Mucosa of descending colon (tissue), 3 donors: Measurements from ENCODE around the gene PSMA8. TPM values are rescaled to one million over a fixed set of nuclear protein-coding genes. Genes with fewer than 3 reads are reported as not detected.
"Not testable (repeated sequence)": the region's sequence is repeated elsewhere in the genome, so short reads cannot be mapped to it uniquely, and the experiment has no call there.

ENCODE experiments used
- ATAC-seq: fragments of 200-7000 bp; cut with Tn5 transposase; one replicate; pipeline ENCODE4 v1.9.1; 2020; ENCODE audit warnings: mild to moderate bottlenecking, moderate library complexity
- DNase-seq, 3 donors: peaks; one replicate each; pipeline ENCODE4 v3.0.0-alpha.2; 2020
- H3K36me3 ChIP-seq: fragments of 200-600 bp; one replicate; pipeline ENCODE4 v1.8.0; 2021; ENCODE audit warnings: low read depth, mild to moderate bottlenecking
- H3K4me1 ChIP-seq: fragments of 200-600 bp; one replicate; pipeline ENCODE4 v1.8.0; 2021; ENCODE audit warnings: low read depth, mild to moderate bottlenecking
- H3K4me3 ChIP-seq: fragments of 200-600 bp; one replicate; pipeline ENCODE4 v1.8.0; 2021; ENCODE audit warnings: mild to moderate bottlenecking
- H3K9me3 ChIP-seq: fragments of 200-600 bp; one replicate; pipeline ENCODE4 v1.8.0; 2021; ENCODE audit warnings: mild to moderate bottlenecking
- CTCF ChIP-seq: fragments of 200-600 bp; IDR thresholded peaks from one replicate; pipeline ENCODE4 v1.8.0; 2022; ENCODE audit warnings: antibody characterized with exemption, mild to moderate bottlenecking
- intact Hi-C, 2 donors: fragments of 100-400 bp; cut with DNase I in 1 of 2; cut with micrococcal nuclease in 1 of 2; formaldehyde crosslinking; loops; one replicate each; pipeline versions ENCODE4 v1.11.0 to v1.11.1; 2022; cut with DNase I, micrococcal nuclease
- total RNA-seq, 3 donors: library from RNA; stranded (reverse); fragmentation: NEBNext Ultra II Directional in 2 of 3; extraction: Animal tissue kit (Norgen Biotek cat#: 25700) in 2 of 3; gene quantifications; one replicate each; pipeline versions ENCODE4 v1.2.1 to v1.2.4, GENCODE V29; 2021 to 2023
- donor health status: DM: no; HTN: no; CAD: no; lungs with moderate emphysema.
- donor health status: DM: no; HTN: no; CAD: no.
- donor health status: DM: no; HTN: yes; CAD: no.

PSMA8 gene
- total RNA-seq, 3 donors from 2014 or later = not detected

GRCh38 chr18:26104035-26104434 is 29.6 kb upstream of the PSMA8 start:
- no peak for ATAC-seq
- no peaks in the 10 kb centered on the region for H3K9me3 ChIP-seq

GRCh38 chr18:26119246-26119645 is 14.4 kb upstream of the PSMA8 start:
- no peak for TF ChIP-seq CTCF
- Histone ChIP-seq H3K9me3 (no peaks in the 10 kb centered on the region), H3K4me1 (no peaks in the 10 kb centered on the region), H3K4me3 (no peak overlapping the region), H3K36me3 (no peaks in the 10 kb centered on the region)
- DNase-seq (no peak), ATAC-seq (no peak)
- intact Hi-C loops = no loop called here

More at GRCh38 chr18:26104035-26104434, 29.6 kb upstream of the PSMA8 start:
- Histone ChIP-seq H3K4me1 (no peaks in the 10 kb centered on the region), H3K4me3 (no peak overlapping the region), H3K36me3 (no peaks in the 10 kb centered on the region)
- DNase-seq = no peak
- intact Hi-C loops = no loop called here
- no peak for TF ChIP-seq CTCF

GRCh38 chr18:26121476-26121875 is 12.2 kb upstream of the PSMA8 start:
- no peak for TF ChIP-seq CTCF
- H3K36me3 ChIP-seq = no peaks in the 10 kb centered on the region
- H3K9me3 ChIP-seq = no peaks in the 10 kb centered on the region
- no peaks in the 10 kb centered on the region for H3K4me1 ChIP-seq
- DNase-seq (no peak), ATAC-seq (no peak)
- intact Hi-C loops = no loop called here
- no peak overlapping the region for H3K4me3 ChIP-seq

DNA sequence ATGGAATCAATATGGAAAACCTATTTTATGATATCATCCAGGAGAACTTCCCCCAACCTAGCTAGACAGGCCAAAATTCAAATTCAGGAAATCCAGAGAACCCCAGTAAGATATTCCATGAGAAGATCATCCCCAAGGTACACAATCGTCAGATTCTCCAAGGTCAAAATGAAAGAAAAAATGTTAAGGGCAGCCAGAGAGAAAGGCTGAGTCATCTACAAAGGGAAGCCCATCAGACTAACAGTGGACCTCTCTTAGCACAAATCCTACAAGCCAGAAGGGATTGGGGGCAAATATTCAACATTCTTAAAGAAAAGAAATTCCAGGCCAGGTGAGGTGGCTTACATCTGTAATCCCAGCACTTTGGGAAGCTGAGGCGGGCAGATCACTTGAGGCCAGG is 11.7 kb upstream of the PSMA8 start:
- ATAC-seq, DNase-seq, H3K9me3 ChIP-seq, H3K36me3 ChIP-seq, H3K4me3 ChIP-seq, H3K4me1 ChIP-seq, intact Hi-C loops: not testable (repeated sequence)

DNA sequence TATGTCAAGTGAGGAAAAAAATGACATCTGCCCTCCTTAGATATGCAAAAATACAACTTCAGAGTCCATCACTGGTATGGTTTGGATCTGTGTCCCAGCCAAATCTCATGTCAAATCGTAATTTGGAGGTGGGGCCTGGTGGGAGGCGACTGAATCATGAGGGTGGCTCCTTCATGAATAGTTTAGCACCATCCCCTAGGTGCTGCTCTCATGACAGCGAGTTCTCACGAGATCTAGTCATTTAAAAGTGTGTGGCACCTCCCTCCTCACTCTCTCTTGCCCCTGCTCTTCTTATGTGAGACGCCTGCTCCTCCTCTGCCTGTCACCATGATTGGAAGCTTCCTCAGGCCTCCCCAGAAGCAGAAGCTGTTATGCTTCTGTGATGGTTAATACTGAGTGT is 5.9 kb upstream of the PSMA8 start:
- no peak for TF ChIP-seq CTCF

DNA sequence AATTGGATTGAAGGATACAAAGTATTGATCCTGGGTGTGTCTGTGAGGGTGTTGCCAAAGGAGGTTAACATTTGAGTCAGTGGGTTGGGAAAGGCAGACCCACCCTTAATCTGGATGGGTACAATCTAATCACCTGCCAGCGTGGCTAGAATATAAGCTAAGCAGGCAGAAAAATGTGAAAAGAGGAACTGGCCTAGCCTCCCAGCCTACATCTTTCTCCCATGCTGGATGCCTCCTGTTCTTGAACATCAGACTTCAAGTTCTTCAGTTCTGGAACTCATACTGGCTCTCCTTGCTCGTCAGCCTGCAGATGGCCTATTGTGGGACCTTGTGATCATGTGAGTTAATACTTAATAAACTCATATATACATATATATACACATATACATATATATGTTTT is 5.5 kb upstream of the PSMA8 start:
- ATAC-seq, H3K4me3 ChIP-seq, H3K36me3 ChIP-seq, DNase-seq, intact Hi-C loops, H3K4me1 ChIP-seq, H3K9me3 ChIP-seq: not testable (repeated sequence)

More for the DNA sequence above, 5.9 kb upstream of the PSMA8 start:
- Histone ChIP-seq H3K4me1 (no peaks in the 10 kb centered on the region), H3K36me3 (no peaks in the 10 kb centered on the region), H3K9me3 (no peaks in the 10 kb centered on the region), H3K4me3 (no peak overlapping the region)
- no peak for DNase-seq
- intact Hi-C loops = no loop called here
- no peak for ATAC-seq

DNA sequence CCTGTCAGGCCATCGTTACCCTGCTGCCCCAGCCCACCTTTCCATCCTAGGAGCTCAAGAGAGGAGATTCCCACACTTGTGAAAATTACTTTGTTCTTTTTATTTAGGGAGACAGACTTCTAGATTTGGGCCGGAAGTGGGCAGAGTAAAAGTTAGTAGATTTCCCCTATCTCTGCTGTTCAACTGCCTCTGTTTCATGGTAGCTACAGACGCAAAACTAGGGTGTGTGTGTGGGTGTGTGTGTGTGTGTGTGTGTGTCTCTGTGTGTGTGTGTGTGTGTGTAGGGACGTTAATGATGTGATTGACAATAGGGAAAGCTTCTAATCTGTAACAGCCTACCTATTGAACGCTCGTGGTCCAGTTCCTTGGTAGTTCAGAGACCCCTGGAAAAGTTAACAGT is 438 bp downstream of the PSMA8 start:
- TF ChIP-seq CTCF = no peak
- no peaks in the 10 kb centered on the region for H3K4me1 ChIP-seq
- H3K4me3 ChIP-seq = no peak overlapping the region
- intact Hi-C loops = no loop called here
- DNase-seq (no peak), ATAC-seq (no peak)
- H3K36me3 ChIP-seq = no peaks in the 10 kb centered on the region
- H3K9me3 ChIP-seq = no peaks in the 10 kb centered on the region
